H1 (cell line): Measurements from ENCODE around the gene CANT1.

Experiments
- CEBPB ChIP-seq: IDR thresholded peaks from 2 replicates; pipeline ENCODE4 v1.6.1; 2012; ENCODE audit warnings: low read depth, low read length
- EP300 ChIP-seq, 2 experiments: IDR thresholded peaks; 1 replicate in 1 of 2; 2 replicates in 1 of 2; pipeline ENCODE4 v1.6.1; 2011 to 2012; ENCODE audit warnings: low read depth in 2 of 2, low read length in 2 of 2, mild to moderate bottlenecking in 2 of 2, borderline replicate concordance in 1 of 2, inconsistent platforms in 1 of 2, moderate library complexity in 1 of 2
- EZH2 ChIP-seq: fragments of 200-600 bp; sonication (generic); IDR thresholded peaks from 2 replicates; pipeline ENCODE4 v1.7.1; 2012; ENCODE audit warnings: low read depth, mild to moderate bottlenecking, moderate library complexity, low read length, inconsistent platforms; ENCODE audit not compliant: severe bottlenecking
- JUN ChIP-seq: IDR thresholded peaks from 2 replicates; pipeline ENCODE4 v1.6.1; 2011; ENCODE audit warnings: low read depth, mild to moderate bottlenecking, improper control_type of control experiment, low read length
- JUND ChIP-seq: IDR thresholded peaks from 2 replicates; pipeline ENCODE4 v1.6.1; 2011; ENCODE audit warnings: mild to moderate bottlenecking, improper control_type of control experiment, low read length
- POLR2A ChIP-seq, 2 experiments: IDR thresholded peaks; 1 replicate in 1 of 2; 2 replicates in 1 of 2; pipeline ENCODE4 v1.6.1; 2011; ENCODE audit warnings: low read depth in 2 of 2, low read length in 2 of 2, mild to moderate bottlenecking in 2 of 2; ENCODE audit errors: control extremely low read depth in 1 of 2
- POLR2AphosphoS5 ChIP-seq: IDR thresholded peaks from 2 replicates; pipeline ENCODE4 v1.6.1; 2011; ENCODE audit warnings: low read depth, low read length
- SUZ12 ChIP-seq: fragments of 200-600 bp; sonication (generic); IDR thresholded peaks from 2 replicates; pipeline ENCODE4 v1.6.1; 2012; ENCODE audit warnings: mild to moderate bottlenecking, inconsistent platforms, low read length, moderate library complexity, mixed read lengths
- TAF7 ChIP-seq: optimal IDR thresholded peaks from 2 replicates; pipeline ENCODE3; 2011; ENCODE audit warnings: low read depth, mild to moderate bottlenecking, inconsistent platforms, low read length, moderate library complexity, borderline replicate concordance
- TEAD4 ChIP-seq: IDR thresholded peaks from 2 replicates; pipeline ENCODE4 v1.6.1; 2012; ENCODE audit warnings: low read depth, low read length, inconsistent platforms, mixed read lengths
- TF ChIP-seq, protein P1 (sequence below), 3 experiments: IDR thresholded peaks; 1 replicate in 2 of 3; 2 replicates in 1 of 3; pipeline versions ENCODE4 v1.5.1 to v1.6.1; 2011; ENCODE audit warnings: low read length in 3 of 3, mild to moderate bottlenecking in 3 of 3, inconsistent platforms in 2 of 3, low read depth in 1 of 3, moderate library complexity in 1 of 3; ENCODE audit not compliant: insufficient read depth in 1 of 3; ENCODE audit errors: control extremely low read depth in 1 of 3
- TF ChIP-seq, protein P2 (sequence below): fragments of 300-600 bp; sonication (generic); IDR thresholded peaks from 2 replicates; pipeline ENCODE4 v1.7.1; 2012; ENCODE audit warnings: low read length, moderate library complexity, mild to moderate bottlenecking, inconsistent platforms; ENCODE audit not compliant: insufficient replicate concordance

DNA sequence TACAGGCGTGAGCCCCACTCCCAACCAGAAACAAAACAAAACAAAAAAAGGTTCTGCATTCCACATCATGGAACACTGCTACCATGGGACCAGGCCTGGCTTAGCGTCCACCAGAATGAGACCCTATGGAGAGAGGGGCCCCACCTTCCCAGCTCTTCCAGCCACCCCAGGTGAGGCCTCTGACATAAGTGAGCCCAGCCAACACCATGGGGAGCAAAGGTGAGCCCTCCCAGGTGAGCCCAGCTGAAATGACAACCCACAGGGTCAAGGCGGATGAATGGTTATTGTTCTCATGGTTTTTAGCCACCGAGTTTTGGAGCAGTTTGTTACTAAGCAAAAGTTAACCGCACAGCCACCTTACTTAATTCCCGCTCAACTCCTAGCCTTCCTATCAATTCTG lies 46.2 kb downstream of the CANT1 start:
- no peak for TF ChIP-seq EZH2
- TF ChIP-seq, protein P1, sequence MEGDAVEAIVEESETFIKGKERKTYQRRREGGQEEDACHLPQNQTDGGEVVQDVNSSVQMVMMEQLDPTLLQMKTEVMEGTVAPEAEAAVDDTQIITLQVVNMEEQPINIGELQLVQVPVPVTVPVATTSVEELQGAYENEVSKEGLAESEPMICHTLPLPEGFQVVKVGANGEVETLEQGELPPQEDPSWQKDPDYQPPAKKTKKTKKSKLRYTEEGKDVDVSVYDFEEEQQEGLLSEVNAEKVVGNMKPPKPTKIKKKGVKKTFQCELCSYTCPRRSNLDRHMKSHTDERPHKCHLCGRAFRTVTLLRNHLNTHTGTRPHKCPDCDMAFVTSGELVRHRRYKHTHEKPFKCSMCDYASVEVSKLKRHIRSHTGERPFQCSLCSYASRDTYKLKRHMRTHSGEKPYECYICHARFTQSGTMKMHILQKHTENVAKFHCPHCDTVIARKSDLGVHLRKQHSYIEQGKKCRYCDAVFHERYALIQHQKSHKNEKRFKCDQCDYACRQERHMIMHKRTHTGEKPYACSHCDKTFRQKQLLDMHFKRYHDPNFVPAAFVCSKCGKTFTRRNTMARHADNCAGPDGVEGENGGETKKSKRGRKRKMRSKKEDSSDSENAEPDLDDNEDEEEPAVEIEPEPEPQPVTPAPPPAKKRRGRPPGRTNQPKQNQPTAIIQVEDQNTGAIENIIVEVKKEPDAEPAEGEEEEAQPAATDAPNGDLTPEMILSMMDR (IDR thresholded peaks at IDR 0.05; ENCODE audit: control extremely low read depth in 1 of 3, insufficient read depth in 1 of 3, low read depth in 1 of 3, low read length in 3 of 3), result no peak
- no peak for TF ChIP-seq SUZ12
- TF ChIP-seq TEAD4, result no peak
- TF ChIP-seq JUN, result no peak
- no peak for TF ChIP-seq EP300 (IDR thresholded peaks at IDR 0.05; ENCODE audit: borderline replicate concordance in 1 of 2, low read depth in 2 of 2, low read length in 2 of 2)
- TF ChIP-seq TAF7, result no peak
- no peak for TF ChIP-seq POLR2AphosphoS5
- TF ChIP-seq POLR2A (IDR thresholded peaks at IDR 0.05; ENCODE audit: control extremely low read depth in 1 of 2, low read depth in 2 of 2, low read length in 2 of 2), result no peak
- TF ChIP-seq JUND, result no peak
- no peak for TF ChIP-seq CEBPB
- TF ChIP-seq, protein P2, sequence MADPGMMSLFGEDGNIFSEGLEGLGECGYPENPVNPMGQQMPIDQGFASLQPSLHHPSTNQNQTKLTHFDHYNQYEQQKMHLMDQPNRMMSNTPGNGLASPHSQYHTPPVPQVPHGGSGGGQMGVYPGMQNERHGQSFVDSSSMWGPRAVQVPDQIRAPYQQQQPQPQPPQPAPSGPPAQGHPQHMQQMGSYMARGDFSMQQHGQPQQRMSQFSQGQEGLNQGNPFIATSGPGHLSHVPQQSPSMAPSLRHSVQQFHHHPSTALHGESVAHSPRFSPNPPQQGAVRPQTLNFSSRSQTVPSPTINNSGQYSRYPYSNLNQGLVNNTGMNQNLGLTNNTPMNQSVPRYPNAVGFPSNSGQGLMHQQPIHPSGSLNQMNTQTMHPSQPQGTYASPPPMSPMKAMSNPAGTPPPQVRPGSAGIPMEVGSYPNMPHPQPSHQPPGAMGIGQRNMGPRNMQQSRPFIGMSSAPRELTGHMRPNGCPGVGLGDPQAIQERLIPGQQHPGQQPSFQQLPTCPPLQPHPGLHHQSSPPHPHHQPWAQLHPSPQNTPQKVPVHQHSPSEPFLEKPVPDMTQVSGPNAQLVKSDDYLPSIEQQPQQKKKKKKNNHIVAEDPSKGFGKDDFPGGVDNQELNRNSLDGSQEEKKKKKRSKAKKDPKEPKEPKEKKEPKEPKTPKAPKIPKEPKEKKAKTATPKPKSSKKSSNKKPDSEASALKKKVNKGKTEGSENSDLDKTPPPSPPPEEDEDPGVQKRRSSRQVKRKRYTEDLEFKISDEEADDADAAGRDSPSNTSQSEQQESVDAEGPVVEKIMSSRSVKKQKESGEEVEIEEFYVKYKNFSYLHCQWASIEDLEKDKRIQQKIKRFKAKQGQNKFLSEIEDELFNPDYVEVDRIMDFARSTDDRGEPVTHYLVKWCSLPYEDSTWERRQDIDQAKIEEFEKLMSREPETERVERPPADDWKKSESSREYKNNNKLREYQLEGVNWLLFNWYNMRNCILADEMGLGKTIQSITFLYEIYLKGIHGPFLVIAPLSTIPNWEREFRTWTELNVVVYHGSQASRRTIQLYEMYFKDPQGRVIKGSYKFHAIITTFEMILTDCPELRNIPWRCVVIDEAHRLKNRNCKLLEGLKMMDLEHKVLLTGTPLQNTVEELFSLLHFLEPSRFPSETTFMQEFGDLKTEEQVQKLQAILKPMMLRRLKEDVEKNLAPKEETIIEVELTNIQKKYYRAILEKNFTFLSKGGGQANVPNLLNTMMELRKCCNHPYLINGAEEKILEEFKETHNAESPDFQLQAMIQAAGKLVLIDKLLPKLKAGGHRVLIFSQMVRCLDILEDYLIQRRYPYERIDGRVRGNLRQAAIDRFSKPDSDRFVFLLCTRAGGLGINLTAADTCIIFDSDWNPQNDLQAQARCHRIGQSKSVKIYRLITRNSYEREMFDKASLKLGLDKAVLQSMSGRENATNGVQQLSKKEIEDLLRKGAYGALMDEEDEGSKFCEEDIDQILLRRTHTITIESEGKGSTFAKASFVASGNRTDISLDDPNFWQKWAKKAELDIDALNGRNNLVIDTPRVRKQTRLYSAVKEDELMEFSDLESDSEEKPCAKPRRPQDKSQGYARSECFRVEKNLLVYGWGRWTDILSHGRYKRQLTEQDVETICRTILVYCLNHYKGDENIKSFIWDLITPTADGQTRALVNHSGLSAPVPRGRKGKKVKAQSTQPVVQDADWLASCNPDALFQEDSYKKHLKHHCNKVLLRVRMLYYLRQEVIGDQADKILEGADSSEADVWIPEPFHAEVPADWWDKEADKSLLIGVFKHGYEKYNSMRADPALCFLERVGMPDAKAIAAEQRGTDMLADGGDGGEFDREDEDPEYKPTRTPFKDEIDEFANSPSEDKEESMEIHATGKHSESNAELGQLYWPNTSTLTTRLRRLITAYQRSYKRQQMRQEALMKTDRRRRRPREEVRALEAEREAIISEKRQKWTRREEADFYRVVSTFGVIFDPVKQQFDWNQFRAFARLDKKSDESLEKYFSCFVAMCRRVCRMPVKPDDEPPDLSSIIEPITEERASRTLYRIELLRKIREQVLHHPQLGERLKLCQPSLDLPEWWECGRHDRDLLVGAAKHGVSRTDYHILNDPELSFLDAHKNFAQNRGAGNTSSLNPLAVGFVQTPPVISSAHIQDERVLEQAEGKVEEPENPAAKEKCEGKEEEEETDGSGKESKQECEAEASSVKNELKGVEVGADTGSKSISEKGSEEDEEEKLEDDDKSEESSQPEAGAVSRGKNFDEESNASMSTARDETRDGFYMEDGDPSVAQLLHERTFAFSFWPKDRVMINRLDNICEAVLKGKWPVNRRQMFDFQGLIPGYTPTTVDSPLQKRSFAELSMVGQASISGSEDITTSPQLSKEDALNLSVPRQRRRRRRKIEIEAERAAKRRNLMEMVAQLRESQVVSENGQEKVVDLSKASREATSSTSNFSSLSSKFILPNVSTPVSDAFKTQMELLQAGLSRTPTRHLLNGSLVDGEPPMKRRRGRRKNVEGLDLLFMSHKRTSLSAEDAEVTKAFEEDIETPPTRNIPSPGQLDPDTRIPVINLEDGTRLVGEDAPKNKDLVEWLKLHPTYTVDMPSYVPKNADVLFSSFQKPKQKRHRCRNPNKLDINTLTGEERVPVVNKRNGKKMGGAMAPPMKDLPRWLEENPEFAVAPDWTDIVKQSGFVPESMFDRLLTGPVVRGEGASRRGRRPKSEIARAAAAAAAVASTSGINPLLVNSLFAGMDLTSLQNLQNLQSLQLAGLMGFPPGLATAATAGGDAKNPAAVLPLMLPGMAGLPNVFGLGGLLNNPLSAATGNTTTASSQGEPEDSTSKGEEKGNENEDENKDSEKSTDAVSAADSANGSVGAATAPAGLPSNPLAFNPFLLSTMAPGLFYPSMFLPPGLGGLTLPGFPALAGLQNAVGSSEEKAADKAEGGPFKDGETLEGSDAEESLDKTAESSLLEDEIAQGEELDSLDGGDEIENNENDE, result no peak
